H9 (cell line): ENCODE data around the gene INPP4A. TPM values are rescaled to one million over a fixed set of nuclear protein-coding genes. Genes with fewer than 3 reads are reported as not detected.
A peak's percentile ranks its signal among the peaks of the same experiment; 100 is the strongest.

Experiments used
- DNase-seq: peaks from one replicate; pipeline ENCODE4 v3.0.0-alpha.2; 2017
- H2AFZ ChIP-seq: one replicate; pipeline ENCODE4 v1.6.1; 2013; ENCODE audit warnings: mild to moderate bottlenecking, low read length, control low read depth, moderate library complexity
- H2AK5ac ChIP-seq: 2 replicates; pipeline ENCODE4 v1.6.1; 2013; ENCODE audit warnings: low read length, control low read depth, mixed read lengths; ENCODE audit not compliant: insufficient read length
- H2BK120ac ChIP-seq: one replicate; pipeline ENCODE4 v1.6.1; 2013; ENCODE audit warnings: low read depth, mild to moderate bottlenecking, low read length, control low read depth, inconsistent platforms; ENCODE audit not compliant: poor library complexity, severe bottlenecking
- H2BK12ac ChIP-seq: 2 replicates; pipeline ENCODE4 v1.6.1; 2013; ENCODE audit warnings: low read length, control low read depth, mixed read lengths, low read depth; ENCODE audit not compliant: insufficient read length
- H2BK15ac ChIP-seq: 2 replicates; pipeline ENCODE4 v1.6.1; 2013; ENCODE audit warnings: low read depth, low read length, control low read depth
- H2BK20ac ChIP-seq: one replicate; pipeline ENCODE4 v1.6.1; 2013; ENCODE audit warnings: low read depth, mild to moderate bottlenecking, low read length, control low read depth, inconsistent platforms; ENCODE audit not compliant: poor library complexity, severe bottlenecking
- H2BK5ac ChIP-seq: 2 replicates; pipeline ENCODE4 v1.6.1; 2013; ENCODE audit warnings: low read length, control low read depth, mixed read lengths; ENCODE audit not compliant: insufficient read length
- H3K14ac ChIP-seq: 2 replicates; pipeline ENCODE4 v1.6.1; 2013; ENCODE audit warnings: low read length, control low read depth; ENCODE audit not compliant: insufficient read depth
- H3K18ac ChIP-seq: 2 replicates; pipeline ENCODE4 v1.6.1; 2013; ENCODE audit warnings: low read depth, mild to moderate bottlenecking, mixed read lengths, low read length, control low read depth; ENCODE audit not compliant: insufficient read length
- H3K23ac ChIP-seq: 2 replicates; pipeline ENCODE4 v1.6.1; 2013; ENCODE audit warnings: low read length, control low read depth, mixed read lengths, low read depth; ENCODE audit not compliant: insufficient read length
- H3K23me2 ChIP-seq: 2 replicates; pipeline ENCODE4 v1.6.1; 2013; ENCODE audit warnings: low read depth, mild to moderate bottlenecking, mixed read lengths, low read length, control low read depth; ENCODE audit not compliant: insufficient read length, poor library complexity, severe bottlenecking
- H3K27ac ChIP-seq: 2 replicates; pipeline ENCODE4 v1.5.1; 2013; ENCODE audit warnings: low read length, control low read depth, mixed read lengths, low read depth; ENCODE audit not compliant: insufficient read length
- H3K27me3 ChIP-seq: 2 replicates; pipeline ENCODE4 v1.6.1; 2013; ENCODE audit warnings: low read length, control low read depth, inconsistent platforms; ENCODE audit not compliant: insufficient read depth
- H3K4ac ChIP-seq: 2 replicates; pipeline ENCODE4 v1.6.1; 2013; ENCODE audit warnings: low read depth, mild to moderate bottlenecking, control low read depth, inconsistent platforms, low read length, moderate library complexity
- H3K4me1 ChIP-seq: 2 replicates; pipeline ENCODE4 v1.6.1; 2013; ENCODE audit warnings: low read length, control low read depth, inconsistent platforms; ENCODE audit not compliant: insufficient read depth
- H3K4me2 ChIP-seq: 2 replicates; pipeline ENCODE4 v1.6.1; 2013; ENCODE audit warnings: low read length, control low read depth, mixed read lengths; ENCODE audit not compliant: insufficient read length, insufficient read depth
- H3K56ac ChIP-seq: 2 replicates; pipeline ENCODE4 v1.6.1; 2013; ENCODE audit warnings: low read depth, mild to moderate bottlenecking, mixed read lengths, low read length, control low read depth; ENCODE audit not compliant: insufficient read length
- H3K79me1 ChIP-seq: 2 replicates; pipeline ENCODE4 v1.6.1; 2013; ENCODE audit warnings: low read depth, mild to moderate bottlenecking, moderate library complexity, low read length, control low read depth, inconsistent platforms; ENCODE audit not compliant: insufficient read depth, poor library complexity, severe bottlenecking
- H3K79me2 ChIP-seq: 2 replicates; pipeline ENCODE4 v1.6.1; 2013; ENCODE audit warnings: low read length, control low read depth, inconsistent platforms; ENCODE audit not compliant: insufficient read depth
- H3K9ac ChIP-seq: 2 replicates; pipeline ENCODE4 v1.6.1; 2013; ENCODE audit warnings: low read length, control low read depth, mixed read lengths; ENCODE audit not compliant: insufficient read length; ENCODE audit errors: extremely low read depth
- H3K9me3 ChIP-seq: one replicate; pipeline ENCODE4 v1.6.1; 2013; ENCODE audit warnings: low read depth, low read length, inconsistent platforms; ENCODE audit not compliant: control insufficient read depth
- H3T11ph ChIP-seq: one replicate; pipeline ENCODE4 v1.6.1; 2013; ENCODE audit warnings: mild to moderate bottlenecking, low read length, control low read depth, inconsistent platforms
- H4K20me1 ChIP-seq: one replicate; pipeline ENCODE4 v1.6.1; 2013; ENCODE audit not compliant: control insufficient read depth, insufficient read length, insufficient read depth
- H4K5ac ChIP-seq: 2 replicates; pipeline ENCODE4 v1.6.1; 2013; ENCODE audit warnings: low read depth, mild to moderate bottlenecking, mixed read lengths, low read length, control low read depth; ENCODE audit not compliant: insufficient read length
- H4K8ac ChIP-seq: replicated peaks from 2 replicates; pipeline ENCODE4 v1.6.1; 2013; ENCODE audit warnings: low read length, control low read depth, mixed read lengths, low read depth; ENCODE audit not compliant: insufficient read length
- H4K91ac ChIP-seq: 2 replicates; pipeline ENCODE4 v1.6.1; 2013; ENCODE audit warnings: low read depth, mild to moderate bottlenecking, moderate library complexity, mixed read lengths, low read length, control low read depth; ENCODE audit not compliant: insufficient read length
- H3K27ac Mint-ChIP-seq, 3 experiments: 2 replicates in 2 of 3; 3 replicates in 1 of 3; pipeline ENCODE4 v1.8.0; 2020 to 2021; ENCODE audit warnings: mixed read lengths in 3 of 3, mild to moderate bottlenecking in 1 of 3, moderate library complexity in 1 of 3
- H3K27me3 Mint-ChIP-seq: 2 replicates; pipeline ENCODE4 v1.8.0; 2021; ENCODE audit warnings: low read depth, mild to moderate bottlenecking, moderate library complexity, mixed read lengths
- H3K36me3 Mint-ChIP-seq, 3 experiments: 2 replicates in 2 of 3; 3 replicates in 1 of 3; pipeline ENCODE4 v1.8.0; 2020 to 2021; ENCODE audit warnings: low read depth in 3 of 3, mixed read lengths in 3 of 3; ENCODE audit not compliant: insufficient read depth in 1 of 3
- H3K4me1 Mint-ChIP-seq, 2 experiments: 2 replicates each; pipeline ENCODE4 v1.8.0; 2020; ENCODE audit warnings: mixed read lengths in 2 of 2
- H3K4me3 Mint-ChIP-seq, 2 experiments: 2 replicates in 1 of 2; 3 replicates in 1 of 2; pipeline ENCODE4 v1.8.0; 2020 to 2021; ENCODE audit warnings: mild to moderate bottlenecking in 2 of 2, mixed read lengths in 2 of 2, moderate library complexity in 1 of 2
- H3K9me3 Mint-ChIP-seq, 2 experiments: 2 replicates in 1 of 2; 3 replicates in 1 of 2; pipeline ENCODE4 v1.8.0; 2020; ENCODE audit warnings: mild to moderate bottlenecking in 2 of 2, mixed read lengths in 2 of 2, moderate library complexity in 1 of 2
- CTCF ChIP-seq: fragments of 200-600 bp; sonication (generic); conservative IDR thresholded peaks from 3 replicates; pipeline ENCODE4 v1.8.0; 2021; ENCODE audit warnings: antibody characterized with exemption, mild to moderate bottlenecking
- WGBS: extraction: QIAGEN DNeasy Blood & Tissue Kit; methylation state at CpG from one replicate; pipeline ENCODE4 v1.1.7; 2013; ENCODE audit warnings: missing lambda C conversion rate, low lambda C conversion rate, mixed read lengths; ENCODE audit not compliant: insufficient read length; ENCODE audit errors: extremely low coverage; 5-methylcytosine and 5-hydroxymethylcytosine counted together
- total RNA-seq: library from RNA; stranded (reverse); gene quantifications from 2 replicates; pipeline ENCODE4 v1.2.1, GENCODE V29; 2021

Gene INPP4A
- total RNA-seq, 1 experiment from 2014 or later: 55.2 TPM

- H3K4me2 ChIP-seq: peak overlapping the region; percentile 2
- no peaks in the 10 kb centered on the region for H3K27me3 Mint-ChIP-seq
- WGBS: no CpG with 5 or more reads among the region's 2 CpGs
Measured at GRCh38 chr2:98454073-98454472, 9.4 kb downstream of the INPP4A start.

More at GRCh38 chr2:98454073-98454472, 9.4 kb downstream of the INPP4A start:
- Histone ChIP-seq H3K4me1 (peaks cover 10% of the 10 kb centered on the region; the same call in 1 of the 2 replicates), H4K5ac (no peak overlapping the region), H3K23ac (no peak overlapping the region), H2BK120ac (no peak overlapping the region), H3K27me3 (no peaks in the 10 kb centered on the region), H3K9ac (no peak overlapping the region), H2BK12ac (no peak overlapping the region), H4K20me1 (no peaks in the 10 kb centered on the region), H3K79me2 (peaks cover 6% of the 10 kb centered on the region; the same call in 1 of the 2 replicates), H2BK5ac (no peak overlapping the region), H3K14ac (no peak overlapping the region), H2BK15ac (no peak overlapping the region), H2BK20ac (no peak overlapping the region), H2AK5ac (no peak overlapping the region), H3K79me1 (peaks cover 16% of the 10 kb centered on the region), H3K4ac (no peak overlapping the region), H3T11ph (no peak overlapping the region), H3K27ac (no peak overlapping the region), H3K23me2 (no peaks in the 10 kb centered on the region), H3K9me3 (no peaks in the 10 kb centered on the region), H4K91ac (no peak overlapping the region), H2AFZ (no peak overlapping the region), H3K56ac (no peak overlapping the region), H4K8ac (no peak overlapping the region), H3K18ac (no peak overlapping the region)
- peaks cover 82 to 84% of the 10 kb centered on the region in 2 experiments for H3K4me1 Mint-ChIP-seq
- H3K4me3 Mint-ChIP-seq: peak overlapping the region; percentile 11 to 59; a peak in 4 of 5 replicates
- no peaks in the 10 kb centered on the region for H3K9me3 Mint-ChIP-seq
- peak overlapping the region; percentile 85 to 95 (median 94) for H3K27ac Mint-ChIP-seq
- TF ChIP-seq CTCF: no peak
- no peak for DNase-seq
- peaks cover 8 to 21% (median 20%) of the 10 kb centered on the region in 3 experiments for H3K36me3 Mint-ChIP-seq
